ENCODE data around the gene MUSK.
"Not testable (repeated sequence)": the region's sequence is repeated elsewhere in the genome, so short reads cannot be mapped to it uniquely, and the experiment has no call there.

The MUSK gene
- 0 reads per million in 4 donors for total RNA-seq

DNA sequence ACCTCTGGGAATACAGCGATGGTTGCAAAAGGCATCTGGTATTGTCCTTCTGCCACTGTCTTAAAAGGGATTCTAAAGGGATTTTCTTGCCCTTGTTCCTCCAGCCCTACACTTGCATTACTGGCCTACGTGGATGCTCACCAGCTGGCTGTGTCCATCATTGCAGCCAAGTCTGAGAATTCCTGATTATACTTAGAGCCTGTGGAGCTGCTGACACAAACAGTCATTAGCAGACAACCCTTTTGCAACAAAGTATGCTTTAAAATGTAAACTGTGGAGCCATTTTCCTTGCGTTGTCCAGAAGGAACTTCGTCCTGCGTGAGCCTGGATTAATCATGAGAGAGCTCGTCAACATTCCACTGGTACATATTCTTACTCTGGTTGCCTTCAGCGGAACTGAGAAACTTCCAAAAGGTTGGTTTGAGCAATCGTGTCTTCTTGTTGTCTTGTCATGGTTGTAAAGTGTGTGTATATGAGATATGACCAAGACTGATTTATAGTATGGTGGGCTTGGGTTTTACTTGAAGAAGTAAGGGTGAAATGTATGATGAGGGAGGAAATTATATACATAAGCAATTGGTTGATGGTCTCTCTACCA is at the start of gene MUSK:
Gene MUSK (plus strand): TSS at position 222 of the 598 bp plus-strand sequence. CDS start 114 bp downstream, at position 336.
- no peak for DNase-seq

DNA sequence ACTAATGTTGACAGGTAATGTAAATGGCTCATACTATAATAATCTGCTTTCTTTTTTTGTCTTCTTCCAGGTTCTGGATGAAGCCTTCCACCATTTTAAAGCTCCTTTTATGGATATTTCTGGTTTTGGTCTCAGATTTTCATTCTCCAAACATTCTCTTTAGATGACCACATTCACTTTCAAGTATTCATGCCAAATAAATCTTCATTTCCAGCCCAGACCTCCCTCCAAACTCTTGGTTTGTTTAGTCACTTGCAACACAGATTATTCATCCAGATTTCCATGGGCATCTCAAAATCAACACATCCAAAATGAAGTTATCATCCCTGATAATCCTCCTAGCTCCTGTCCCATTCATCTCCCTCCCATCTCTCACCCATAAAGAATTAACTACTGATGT is 48.8 kb upstream of the MUSK start:
- DNase-seq: no peak

DNA sequence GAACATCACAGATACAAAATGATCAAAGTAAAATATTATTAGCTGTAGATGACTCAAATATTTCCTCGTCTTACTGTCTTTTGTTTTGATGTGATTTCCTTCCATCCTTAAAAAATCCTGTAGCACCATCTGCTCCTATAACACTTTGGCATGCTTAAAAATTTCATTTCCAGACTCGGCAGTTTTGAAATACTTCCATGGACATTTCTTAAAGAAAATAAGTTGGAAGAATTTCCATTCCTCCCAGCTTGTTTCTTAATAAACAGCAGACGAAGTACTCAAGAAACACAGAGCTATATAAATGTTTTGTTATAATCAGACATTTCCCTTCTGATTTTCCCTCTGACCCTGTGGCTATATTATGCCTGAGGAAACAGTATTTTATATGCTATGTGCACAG is 47.9 kb upstream of the MUSK start:
- no peak for DNase-seq

DNA sequence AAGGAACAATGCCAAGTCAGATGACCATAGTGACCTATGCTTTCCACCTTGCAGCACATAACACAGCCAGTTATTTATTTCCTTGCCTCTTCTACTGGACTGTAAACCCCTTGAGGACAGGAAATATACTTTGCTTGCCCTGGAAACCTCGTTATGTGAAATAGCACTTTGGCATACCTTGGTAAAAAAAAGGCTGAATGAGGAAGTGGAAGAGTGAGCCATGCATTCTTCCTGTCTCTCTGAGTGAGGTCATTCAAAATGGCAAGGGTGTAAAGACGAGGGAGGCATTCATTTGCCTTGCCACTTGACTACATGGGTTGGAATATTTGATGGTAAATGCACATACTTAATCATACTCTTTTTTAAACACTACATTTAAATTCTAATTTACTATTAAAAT is 46.2 kb upstream of the MUSK start:
- no peak for DNase-seq

DNA sequence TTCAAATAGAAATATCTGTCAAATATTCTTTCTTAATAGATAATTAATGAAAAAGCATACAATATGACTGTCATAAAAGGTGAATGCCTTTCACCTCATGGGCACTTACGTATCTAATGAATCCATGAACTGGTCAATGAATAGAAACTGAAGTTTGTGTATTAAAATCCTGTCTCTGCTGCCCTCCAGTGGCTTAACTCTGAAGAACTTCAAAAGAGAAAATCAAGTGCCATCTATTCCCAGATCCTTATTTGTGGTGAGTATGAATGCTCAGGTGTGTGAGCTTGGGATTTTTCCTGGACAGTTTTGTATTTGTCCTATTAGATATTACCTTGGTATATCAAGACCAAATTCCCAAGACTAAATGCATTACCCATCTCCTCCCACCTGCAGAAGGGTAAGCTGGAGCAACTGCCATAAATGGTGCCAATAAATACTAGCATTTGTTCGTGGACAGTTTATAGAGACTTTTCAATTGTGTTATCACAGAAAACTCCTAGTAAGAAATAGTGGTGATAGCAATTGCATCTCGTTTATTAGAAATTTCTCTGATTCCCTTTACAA is 45.0 kb upstream of the MUSK start:
- DNase-seq: peak in 1 of 5 donors; percentile 25

- peak in 1 of 5 donors; percentile 54 for DNase-seq
Observed at GRCh38 chr9:110626101-110626829, 42.3 kb upstream of the MUSK start.

- no peak for DNase-seq
Observed at GRCh38 chr9:110635589-110635988, 33.0 kb upstream of the MUSK start.

- no peak for DNase-seq
Observed at GRCh38 chr9:110638381-110638954, 30.1 kb upstream of the MUSK start.

DNA sequence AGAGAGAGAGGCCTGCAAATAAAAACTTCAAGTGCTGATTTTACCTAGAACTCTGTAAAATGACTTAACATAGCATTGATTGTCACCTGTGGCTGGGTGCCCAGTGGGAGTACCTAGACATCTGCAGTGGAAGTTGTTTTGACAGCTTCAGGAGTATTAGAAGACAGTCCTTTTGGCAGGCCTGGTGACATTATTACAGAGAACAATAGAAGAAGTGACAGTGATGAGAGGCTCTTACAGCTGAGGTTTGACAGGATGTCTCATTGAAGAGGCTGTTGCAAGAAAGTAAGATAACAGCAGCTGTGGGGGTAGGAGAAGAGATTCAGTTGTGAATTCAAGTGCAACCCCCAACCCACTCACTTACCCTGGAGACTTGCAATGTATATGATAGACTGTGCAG is 27.9 kb upstream of the MUSK start:
- DNase-seq: no peak

DNA sequence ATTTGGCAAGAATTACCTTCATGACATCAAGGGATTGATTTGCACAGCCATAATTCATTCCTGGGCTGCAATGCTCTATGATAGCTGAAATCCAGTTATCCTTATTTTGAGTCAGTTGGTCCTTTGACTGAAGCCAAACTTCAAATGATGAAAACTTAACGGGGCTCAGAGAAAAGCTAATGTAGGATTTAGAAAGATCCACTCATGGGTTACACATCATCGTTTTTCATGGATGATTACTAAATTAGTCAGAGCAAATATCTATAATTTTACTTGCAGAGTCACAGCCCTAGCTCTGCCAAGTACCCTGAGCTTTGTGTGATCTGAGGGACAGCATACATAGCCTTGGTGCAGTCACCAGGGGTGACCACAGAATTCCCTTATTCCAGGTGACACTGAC is 27.3 kb upstream of the MUSK start:
- DNase-seq: no peak

DNA sequence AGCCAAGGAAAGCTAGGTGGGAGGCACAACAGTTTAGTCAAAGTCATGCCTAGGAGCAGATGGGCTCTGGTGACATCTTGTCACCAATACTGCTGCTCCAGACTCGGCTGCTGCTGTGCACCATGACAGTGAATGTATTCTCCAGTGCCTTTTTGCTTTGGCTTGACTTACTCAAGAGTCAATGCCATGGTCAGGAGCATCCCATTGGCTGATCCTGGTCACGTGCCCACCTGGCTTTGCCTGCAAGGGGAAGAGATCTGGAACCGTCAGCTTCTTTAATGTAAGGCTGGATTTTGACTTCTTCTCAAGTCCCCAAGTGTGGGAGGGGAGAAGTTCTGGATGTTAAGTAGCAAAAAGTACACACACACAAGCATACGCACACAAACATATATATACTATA is 19.9 kb upstream of the MUSK start:
- DNase-seq: no peak

DNA sequence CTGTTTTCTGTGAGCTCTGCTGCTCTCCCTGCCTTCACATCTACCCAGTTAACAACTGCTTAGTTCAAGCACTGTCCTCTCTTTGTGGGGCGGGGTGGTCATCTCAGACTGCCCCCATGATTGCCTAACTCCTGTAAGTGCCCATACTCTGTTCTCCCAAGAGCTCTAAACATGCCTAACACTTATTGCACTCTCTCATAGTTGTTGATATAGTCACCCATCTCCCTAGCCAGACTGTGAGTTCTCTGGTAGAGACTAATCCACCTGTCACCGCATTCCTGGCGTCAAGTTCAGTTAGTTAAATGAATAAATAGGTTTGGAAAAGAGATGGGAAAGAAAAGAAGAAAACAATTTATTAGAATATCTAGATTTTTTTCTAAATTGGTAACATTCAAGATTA is 18.3 kb upstream of the MUSK start:
- no peak for DNase-seq

- no peak for DNase-seq
Observed at GRCh38 chr9:110650991-110651411, 17.6 kb upstream of the MUSK start.

- DNase-seq: no peak
Observed at GRCh38 chr9:110655754-110656641, 12.6 kb upstream of the MUSK start.

DNA sequence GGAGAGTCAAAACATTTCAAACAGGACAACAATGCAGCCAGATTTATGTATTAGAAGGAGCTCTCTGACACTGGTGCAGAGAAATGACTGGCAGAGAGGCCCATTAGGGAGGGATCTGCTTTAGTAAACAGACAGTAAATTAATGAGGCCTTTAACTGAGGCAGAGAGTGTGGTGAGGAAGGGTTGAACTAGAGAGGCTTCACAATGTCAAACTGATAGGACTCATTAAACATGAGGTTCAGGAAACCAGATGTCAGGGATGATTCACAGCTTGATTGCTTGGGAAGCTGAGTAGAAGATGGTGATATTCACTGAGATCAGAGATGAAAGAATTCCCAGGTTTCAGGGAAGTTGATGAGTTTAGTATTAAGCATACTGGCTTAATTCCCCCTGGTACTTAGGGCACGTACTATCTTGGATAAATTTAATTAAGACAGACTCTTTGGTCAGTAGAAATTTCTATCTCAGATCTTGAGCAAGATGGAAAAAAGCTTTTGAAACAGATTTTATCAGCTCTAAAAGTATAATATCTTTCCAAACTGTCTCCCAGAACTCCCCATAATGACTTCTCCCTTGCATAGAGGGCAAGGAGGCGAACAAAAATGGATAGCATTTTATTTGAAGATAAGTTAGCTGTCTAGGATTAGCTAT is 8.6 kb upstream of the MUSK start:
- DNase-seq: no peak

- no peak for DNase-seq
Observed at GRCh38 chr9:110669433-110669832, 842 bp downstream of the MUSK start.

DNA sequence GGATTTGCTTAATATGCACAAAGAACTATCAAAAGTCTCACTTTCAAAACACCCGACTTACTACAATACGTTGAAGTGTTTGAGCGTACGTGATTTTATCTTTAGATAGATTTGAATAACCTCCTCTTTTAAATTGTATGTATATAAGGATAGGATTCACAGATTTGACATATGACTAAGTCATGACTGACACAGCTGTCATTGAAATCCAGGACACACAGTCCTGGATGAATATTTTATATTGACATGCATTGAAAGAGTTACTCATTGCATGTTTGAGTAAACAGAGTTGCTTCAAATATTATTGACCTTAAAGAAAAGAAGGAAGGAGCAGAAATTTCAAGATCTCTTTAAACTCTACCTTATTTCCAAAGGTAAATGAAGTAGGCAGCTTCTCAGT is 3.3 kb downstream of the MUSK start:
- DNase-seq: no peak

DNA sequence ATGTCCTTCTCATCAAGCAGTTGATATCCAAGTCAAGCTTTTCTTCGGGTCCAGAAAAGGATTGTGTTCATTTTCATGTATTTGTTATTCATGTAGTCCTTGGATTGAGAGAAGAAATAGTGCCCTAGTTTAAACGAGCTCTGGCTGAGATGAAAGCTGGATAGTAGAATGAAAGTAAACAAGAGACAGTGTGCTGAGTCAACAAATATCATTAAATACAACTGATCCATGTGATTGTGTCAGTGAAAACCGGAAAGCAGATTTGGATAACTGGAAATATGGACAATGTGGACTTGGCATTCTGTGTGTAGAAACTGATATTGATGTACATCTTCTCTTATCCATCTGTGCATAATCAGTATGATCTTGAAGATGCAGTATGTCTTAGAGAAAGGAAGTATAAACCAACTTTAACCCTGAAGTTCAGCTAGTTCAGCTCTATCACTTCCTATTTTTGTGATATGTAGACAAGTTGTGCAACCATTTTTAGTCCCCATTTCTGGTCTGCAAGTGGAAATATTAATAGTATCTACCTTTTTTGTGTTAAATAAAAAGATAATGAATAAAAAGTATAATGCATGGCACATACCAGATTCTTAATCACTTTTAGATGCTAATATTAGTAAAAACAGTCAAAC is 4.4 kb downstream of the MUSK start:
- DNase-seq: no peak

- no peak for DNase-seq
Observed at GRCh38 chr9:110687497-110687896, 18.9 kb downstream of the MUSK start.

DNA sequence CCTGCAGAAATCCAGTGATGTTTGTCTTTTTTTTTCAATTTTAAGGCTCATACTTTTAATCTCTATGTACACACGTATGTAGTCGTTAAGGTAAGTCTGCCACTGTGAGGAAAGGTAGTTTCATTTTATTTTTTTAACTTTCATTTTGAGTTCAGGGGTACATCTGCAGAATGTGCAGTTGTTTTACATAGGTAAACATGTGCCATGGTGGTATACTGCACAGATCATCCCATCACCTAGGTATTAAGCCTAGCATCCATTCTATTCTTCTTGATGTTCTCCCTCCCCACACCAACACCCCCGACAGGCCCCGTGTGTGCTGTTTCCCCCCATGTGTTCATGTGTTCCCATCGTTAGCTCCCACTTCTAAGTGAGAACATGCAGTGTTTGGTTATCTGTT is 19.7 kb downstream of the MUSK start:
- DNase-seq: no peak

DNA sequence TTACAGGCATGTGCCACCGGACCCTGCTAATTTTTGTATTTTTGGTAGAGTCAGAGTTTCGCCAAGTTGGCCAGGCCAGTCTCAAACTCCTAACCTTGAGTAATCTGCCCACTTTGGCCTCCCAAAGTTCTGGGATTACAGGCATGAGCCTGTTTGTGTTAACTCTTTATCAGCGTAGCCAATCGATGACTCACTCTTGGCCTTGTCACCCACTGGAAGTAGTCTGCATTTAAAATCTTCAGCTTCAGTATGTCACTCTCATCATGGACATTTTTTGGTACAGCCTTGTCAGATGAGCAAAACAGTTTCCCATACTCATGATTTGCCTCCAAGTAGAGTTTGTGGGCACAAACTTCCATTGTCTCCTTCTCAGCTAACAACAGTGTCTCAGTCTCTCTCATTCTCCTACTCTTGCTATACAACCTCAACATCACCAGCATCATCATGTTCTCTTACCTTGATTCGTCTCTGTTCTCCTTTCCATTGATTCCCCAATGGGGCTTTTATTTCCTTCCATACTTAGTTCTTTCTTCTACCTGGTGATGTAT is 22.5 kb downstream of the MUSK start:
- peak in 1 of 5 donors; percentile 9 for DNase-seq

DNA sequence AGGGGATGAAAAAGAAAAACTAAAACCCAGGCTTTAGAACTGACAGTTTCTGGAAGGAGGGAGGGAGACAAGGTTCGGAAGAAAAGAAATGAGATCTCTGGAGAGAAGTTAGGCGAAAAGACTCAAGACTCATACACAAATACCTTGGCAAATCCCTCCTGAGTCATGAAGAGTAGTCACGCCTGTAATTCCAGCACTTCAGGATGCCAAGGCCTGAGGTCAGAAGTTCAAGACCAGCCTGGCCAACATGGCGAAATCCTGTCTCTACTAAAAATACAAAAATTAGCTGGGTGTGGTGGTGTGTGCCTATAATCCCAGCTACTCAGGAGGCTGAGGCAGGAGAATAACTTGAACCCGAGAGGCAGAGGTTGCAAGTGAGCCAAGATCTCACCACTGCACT is 27.3 kb downstream of the MUSK start:
- DNase-seq: not testable (repeated sequence)
